IMR-90 (cell line): ENCODE data around the gene STRIP1. TPM values are rescaled to one million over a fixed set of nuclear protein-coding genes. Genes with fewer than 3 reads are reported as not detected.

Source experiments
- ATAC-seq: fragments of 200-7000 bp; cut with Tn5 transposase; 2 replicates; pipeline ENCODE4 v1.9.1; 2020; ENCODE audit warnings: low read depth, mild to moderate bottlenecking, moderate library complexity
- BruUV-seq: library from RNA; stranded (reverse); fragments of 400-500 nt; replicated peaks from 2 replicates; lab custom pipeline; 2021; lab: Mats Ljungman, UMichigan
- CTCF ChIA-PET: fragments of 300-600 bp; formaldehyde crosslinking; extraction: SDS; loops from one replicate; lab custom pipeline; 2021; ENCODE audit warnings: antibody characterized with exemption; lab: Yijun Ruan, JAX
- POLR2A ChIA-PET: fragments of 300-600 bp; sonication (Branson Sonifier 250); formaldehyde crosslinking; loops from one replicate; lab custom pipeline; 2022; ENCODE audit warnings: antibody characterized with exemption; ENCODE audit not compliant: unreplicated experiment; lab: Charles Lee
- DNase-seq: peaks from one replicate; pipeline ENCODE4 v3.0.0; 2013
- H2AFZ ChIP-seq: replicated peaks from 2 replicates; pipeline ENCODE3; 2013; ENCODE audit warnings: low read length, mild to moderate bottlenecking; ENCODE audit not compliant: poor library complexity
- H2AK5ac ChIP-seq: 2 replicates; pipeline ENCODE4 v1.6.1; 2013; ENCODE audit warnings: low read depth, low read length, inconsistent platforms
- H2AK9ac ChIP-seq: replicated peaks from 2 replicates; pipeline ENCODE3; 2013; ENCODE audit warnings: mild to moderate bottlenecking, low read depth, low read length, moderate library complexity; ENCODE audit not compliant: poor library complexity
- H2BK120ac ChIP-seq: 2 replicates; pipeline ENCODE4 v1.6.1; 2013; ENCODE audit warnings: low read depth, low read length, inconsistent platforms
- H2BK15ac ChIP-seq: 3 replicates; pipeline ENCODE4 v1.6.1; 2013; ENCODE audit warnings: low read depth, low read length, inconsistent platforms
- H2BK20ac ChIP-seq: 2 replicates; pipeline ENCODE4 v1.6.1; 2013; ENCODE audit warnings: low read depth, mild to moderate bottlenecking, inconsistent platforms, low read length, moderate library complexity
- H2BK5ac ChIP-seq: 2 replicates; pipeline ENCODE4 v1.6.1; 2013; ENCODE audit warnings: mild to moderate bottlenecking, low read depth, low read length, inconsistent platforms; ENCODE audit not compliant: poor library complexity, severe bottlenecking
- H3K14ac ChIP-seq: replicated peaks from 2 replicates; pipeline ENCODE4 v1.6.1; 2013; ENCODE audit warnings: low read depth, low read length, inconsistent platforms
- H3K18ac ChIP-seq: 2 replicates; pipeline ENCODE4 v1.6.1; 2013; ENCODE audit warnings: low read depth, low read length, control low read depth
- H3K23ac ChIP-seq: 2 replicates; pipeline ENCODE4 v1.6.1; 2013; ENCODE audit warnings: low read depth, low read length, inconsistent platforms
- H3K27ac ChIP-seq: 2 replicates; pipeline ENCODE4 v1.5.1; 2013; ENCODE audit warnings: mild to moderate bottlenecking, control low read depth, low read length; ENCODE audit not compliant: insufficient read depth
- H3K27me3 ChIP-seq: 2 replicates; pipeline ENCODE4 v1.6.1; 2013; ENCODE audit warnings: low read length; ENCODE audit not compliant: control insufficient read depth, insufficient read depth
- H3K36me3 ChIP-seq: 2 replicates; pipeline ENCODE4 v1.6.1; 2013; ENCODE audit warnings: low read length, mixed read lengths; ENCODE audit not compliant: control insufficient read depth, insufficient read depth
- H3K4ac ChIP-seq: 2 replicates; pipeline ENCODE4 v1.6.1; 2013; ENCODE audit warnings: low read depth, low read length, inconsistent platforms
- H3K4me1 ChIP-seq: 2 replicates; pipeline ENCODE4 v1.6.1; 2013; ENCODE audit warnings: low read length, mixed read lengths; ENCODE audit not compliant: control insufficient read depth, insufficient read depth
- H3K4me2 ChIP-seq: 2 replicates; pipeline ENCODE4 v1.6.1; 2013; ENCODE audit warnings: low read depth, mild to moderate bottlenecking, control low read depth, low read length, moderate library complexity
- H3K4me3 ChIP-seq: 2 replicates; pipeline ENCODE4 v1.5.1; 2013; ENCODE audit warnings: low read depth, mild to moderate bottlenecking, control low read depth, low read length, moderate library complexity; ENCODE audit not compliant: insufficient read depth
- H3K56ac ChIP-seq: 2 replicates; pipeline ENCODE4 v1.6.1; 2013; ENCODE audit warnings: low read length, inconsistent platforms; ENCODE audit not compliant: insufficient read depth; ENCODE audit errors: extremely low read depth
- H3K79me1 ChIP-seq, 2 experiments: 2 replicates each; pipeline ENCODE4 v1.6.1; 2013; ENCODE audit warnings: low read length in 2 of 2, inconsistent platforms in 1 of 2, low read depth in 1 of 2
- H3K9ac ChIP-seq: 2 replicates; pipeline ENCODE4 v1.6.1; 2013; ENCODE audit warnings: low read depth, low read length, control low read depth
- H3K9me1 ChIP-seq: 2 replicates; pipeline ENCODE4 v1.6.1; 2013; ENCODE audit warnings: low read length, inconsistent platforms; ENCODE audit not compliant: insufficient read depth
- H3K9me3 ChIP-seq: 2 replicates; pipeline ENCODE4 v1.6.1; 2013; ENCODE audit warnings: low read length; ENCODE audit not compliant: control insufficient read depth, insufficient read depth
- H4K20me1 ChIP-seq: 2 replicates; pipeline ENCODE4 v1.6.1; 2013; ENCODE audit warnings: low read length, inconsistent platforms; ENCODE audit not compliant: insufficient read depth
- H4K5ac ChIP-seq: 2 replicates; pipeline ENCODE4 v1.6.1; 2013; ENCODE audit warnings: mild to moderate bottlenecking, low read depth, low read length, control low read depth
- H4K8ac ChIP-seq, 2 experiments: 2 replicates each; pipeline ENCODE4 v1.6.1; 2013; ENCODE audit warnings: low read depth in 2 of 2, low read length in 2 of 2, control low read depth in 1 of 2, inconsistent platforms in 1 of 2
- H4K91ac ChIP-seq: 2 replicates; pipeline ENCODE4 v1.6.1; 2013; ENCODE audit warnings: low read depth, low read length, inconsistent platforms; ENCODE audit not compliant: insufficient read depth
- NFE2L2 ChIP-seq: fragments of 150-350 bp; IDR thresholded peaks from 2 replicates; pipeline ENCODE4 v1.6.1; 2016; ENCODE audit warnings: low read depth, mild to moderate bottlenecking, low read length
- RAD21 ChIP-seq: IDR thresholded peaks from 2 replicates; pipeline ENCODE4 v1.6.1; 2012; ENCODE audit warnings: low read length, improper control_type of control experiment
- RCOR1 ChIP-seq: IDR thresholded peaks from 2 replicates; pipeline ENCODE4 v1.6.1; 2012; ENCODE audit warnings: mild to moderate bottlenecking, low read length, improper control_type of control experiment; ENCODE audit not compliant: insufficient replicate concordance
- USF2 ChIP-seq: fragments of 150-350 bp; IDR thresholded peaks from 2 replicates; pipeline ENCODE4 v1.6.1; 2017; ENCODE audit warnings: mild to moderate bottlenecking, antibody characterized with exemption, low read length, low read depth
- WGBS, 2 experiments: methylation state at CpG; one replicate each; pipeline versions ENCODE4 v1.1.5 to v1.1.7; 2013; ENCODE audit warnings: missing lambda C conversion rate in 2 of 2; ENCODE audit not compliant: insufficient read length in 1 of 2; ENCODE audit errors: extremely low coverage in 2 of 2; 5-methylcytosine and 5-hydroxymethylcytosine counted together
- dilution Hi-C: fragments of 300-500 bp; cut with HindIII; formaldehyde crosslinking; loops from one replicate; pipeline ENCODE4 v1.14.3; 2018; ENCODE audit warnings: low sequenced_read_pairs; ENCODE audit not compliant: unreplicated experiment
- in situ Hi-C: fragments of 300-500 bp; cut with MboI; formaldehyde crosslinking; loops from 3 replicates; pipeline ENCODE4 v1.14.3; 2019; ENCODE audit warnings: low sequenced_read_pairs, inconsistent platforms, mixed read lengths
- intact Hi-C: fragments of 100-400 bp; cut with micrococcal nuclease; formaldehyde crosslinking; loops from 2 replicates; pipeline ENCODE4 v1.10.0; 2022
- polyA plus RNA-seq, 3 experiments: library from polyadenylated mRNA; depleted of rRNA; stranded (reverse); fragments of >200 nt; gene quantifications; 2 replicates each; pipeline ENCODE4 v1.2.3, GENCODE V29; 2012; ENCODE audit warnings: low replicate concordance in 1 of 3
- total RNA-seq: library from RNA; depleted of rRNA; stranded (reverse); fragments of >200 nt; gene quantifications from 2 replicates; pipeline ENCODE4 v1.2.3, GENCODE V29; 2012
- TF ChIP-seq, protein P1 (sequence below): conservative IDR thresholded peaks from 2 replicates; pipeline ENCODE4 v1.5.1; 2012; ENCODE audit warnings: mild to moderate bottlenecking, low read depth, low read length, improper control_type of control experiment

STRIP1 gene
- total and polyA plus RNA-seq, 2 of the 4 experiments (the other 2 are of a cell fraction), result 30.4 to 33.5 TPM

DNA sequence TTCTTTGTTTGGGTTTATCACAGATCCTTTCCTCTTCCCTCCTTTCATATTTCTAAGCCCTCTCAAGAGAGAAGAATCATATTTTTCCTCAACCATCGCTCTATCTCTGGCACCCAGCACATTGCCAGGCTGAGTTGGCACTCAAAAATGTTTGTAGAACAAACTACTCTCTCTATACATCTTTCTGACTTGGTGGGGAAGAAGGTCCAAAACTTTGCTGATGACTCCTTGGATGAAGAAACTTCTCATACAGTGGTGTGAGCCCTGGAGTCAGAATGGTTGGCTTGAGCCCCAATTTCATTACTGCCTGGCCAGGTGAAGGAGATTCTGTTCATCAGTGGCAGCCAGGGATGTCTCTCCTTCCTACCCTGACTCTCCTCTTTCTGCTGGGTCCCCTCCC is 24.2 kb downstream of the STRIP1 start:
- CTCF ChIA-PET, result no interaction called here

More for the DNA sequence above, 24.2 kb downstream of the STRIP1 start:
- no peak overlapping the region for H4K5ac ChIP-seq
- no peak overlapping the region for H3K23ac ChIP-seq
- H2AK9ac ChIP-seq, result no peak overlapping the region
- H3K9me3 ChIP-seq, result no peaks in the 10 kb centered on the region
- no peak overlapping the region for H3K14ac ChIP-seq
- no peak overlapping the region for H2BK20ac ChIP-seq
- no peak overlapping the region for H4K91ac ChIP-seq
- BruUV-seq, result no TSS peak
- H3K27ac ChIP-seq, result no peak overlapping the region
- DNase-seq (no peak), ATAC-seq (no peak)
- no peaks in the 10 kb centered on the region for H3K27me3 ChIP-seq
- H3K4me3 ChIP-seq, result no peak overlapping the region
- no peak overlapping the region for H2AFZ ChIP-seq
- peaks cover 14% of the 10 kb centered on the region for H3K9me1 ChIP-seq
- H2BK120ac ChIP-seq, result no peak overlapping the region
- H2BK15ac ChIP-seq, result no peak overlapping the region
- H4K20me1 ChIP-seq, result peaks cover 19% of the 10 kb centered on the region; the same call in 1 of the 2 replicates
- WGBS, 2 experiments, result no CpG with 5 or more reads among the region's 1 CpG
- H3K56ac ChIP-seq, result no peak overlapping the region
- peaks cover 26% of the 10 kb centered on the region for H3K4me1 ChIP-seq
- H4K8ac ChIP-seq, result no peak overlapping the region
- POLR2A ChIA-PET, result no interaction called here
- no peak overlapping the region for H3K18ac ChIP-seq
- in situ Hi-C loops (no loop called here), dilution Hi-C loops (no loop called here), intact Hi-C loops (loop anchor here (10.0 kb wide), 1 partner anchor 256 kb away; no protein-coding TSS in a partner anchor)
- no peak for TF ChIP-seq RAD21
- TF ChIP-seq, protein P1, sequence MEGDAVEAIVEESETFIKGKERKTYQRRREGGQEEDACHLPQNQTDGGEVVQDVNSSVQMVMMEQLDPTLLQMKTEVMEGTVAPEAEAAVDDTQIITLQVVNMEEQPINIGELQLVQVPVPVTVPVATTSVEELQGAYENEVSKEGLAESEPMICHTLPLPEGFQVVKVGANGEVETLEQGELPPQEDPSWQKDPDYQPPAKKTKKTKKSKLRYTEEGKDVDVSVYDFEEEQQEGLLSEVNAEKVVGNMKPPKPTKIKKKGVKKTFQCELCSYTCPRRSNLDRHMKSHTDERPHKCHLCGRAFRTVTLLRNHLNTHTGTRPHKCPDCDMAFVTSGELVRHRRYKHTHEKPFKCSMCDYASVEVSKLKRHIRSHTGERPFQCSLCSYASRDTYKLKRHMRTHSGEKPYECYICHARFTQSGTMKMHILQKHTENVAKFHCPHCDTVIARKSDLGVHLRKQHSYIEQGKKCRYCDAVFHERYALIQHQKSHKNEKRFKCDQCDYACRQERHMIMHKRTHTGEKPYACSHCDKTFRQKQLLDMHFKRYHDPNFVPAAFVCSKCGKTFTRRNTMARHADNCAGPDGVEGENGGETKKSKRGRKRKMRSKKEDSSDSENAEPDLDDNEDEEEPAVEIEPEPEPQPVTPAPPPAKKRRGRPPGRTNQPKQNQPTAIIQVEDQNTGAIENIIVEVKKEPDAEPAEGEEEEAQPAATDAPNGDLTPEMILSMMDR, result no peak
- TF ChIP-seq USF2, result no peak
- TF ChIP-seq NFE2L2, result no peak
- no peak for TF ChIP-seq RCOR1
- H3K4ac ChIP-seq, result no peak overlapping the region
- no peak overlapping the region for H3K4me2 ChIP-seq
- H3K79me1 ChIP-seq, result peaks cover 0 to 33% of the 10 kb centered on the region in 2 experiments; a peak in 3 of 4 replicates
- no peak overlapping the region for H3K9ac ChIP-seq
- no peak overlapping the region for H2AK5ac ChIP-seq
- H2BK5ac ChIP-seq, result no peak overlapping the region
- H3K36me3 ChIP-seq, result peaks cover 42% of the 10 kb centered on the region
